ENCODE results near the gene AHRR.
A peak's percentile ranks its signal among the peaks of the same experiment; 100 is the strongest.

AHRR gene

GRCh38 chr5:446066-446882, 124.8 kb downstream of the AHRR start:
- DNase-seq: no peak

- peak; percentile 30 for DNase-seq
Measured at GRCh38 chr5:446883-447263, 125.4 kb downstream of the AHRR start.

- DNase-seq: no peak
Measured at GRCh38 chr5:447501-447900, 126.0 kb downstream of the AHRR start.

GRCh38 chr5:448061-448765, 126.7 kb downstream of the AHRR start:
- no peak for DNase-seq

- DNase-seq: no peak
Measured at GRCh38 chr5:448766-449090, 127.2 kb downstream of the AHRR start.

GRCh38 chr5:449151-449550, 127.6 kb downstream of the AHRR start:
- DNase-seq: no peak

- DNase-seq: no peak
Measured at GRCh38 chr5:451587-452458, 130.3 kb downstream of the AHRR start.

- DNase-seq: no peak
Measured at GRCh38 chr5:452978-453710, 131.6 kb downstream of the AHRR start.

- DNase-seq: no peak
Measured at GRCh38 chr5:453725-454481, 132.4 kb downstream of the AHRR start.

- no peak for DNase-seq
Measured at GRCh38 chr5:454936-455335, 133.4 kb downstream of the AHRR start.

- no peak for DNase-seq
Measured at GRCh38 chr5:455806-456205, 134.3 kb downstream of the AHRR start.

- DNase-seq: no peak
Measured at GRCh38 chr5:456351-457194, 135.1 kb downstream of the AHRR start.

- no peak for DNase-seq
Measured at GRCh38 chr5:457195-457961, 135.9 kb downstream of the AHRR start.

- no peak for DNase-seq
Measured at GRCh38 chr5:458547-459353, 137.2 kb downstream of the AHRR start.

GRCh38 chr5:459562-460272, 138.2 kb downstream of the AHRR start:
- no peak for DNase-seq

GRCh38 chr5:460273-460625, 138.7 kb downstream of the AHRR start:
- DNase-seq: no peak

- DNase-seq: no peak
Measured at GRCh38 chr5:462051-462481, 140.6 kb downstream of the AHRR start.

GRCh38 chr5:463301-463700, 141.8 kb downstream of the AHRR start:
- DNase-seq: no peak

- no peak for DNase-seq
Measured at GRCh38 chr5:463952-464351, 142.4 kb downstream of the AHRR start.

All from NCI-H1417 treated with DMSO at 0.1 percent for 48 hours (cell line).